ENCODE measurements around the gene SYT17.
A peak's percentile ranks its signal among the peaks of the same experiment; 100 is the strongest.

The SYT17 gene

GRCh38 chr16:19308392-19308791, 140.4 kb downstream of the SYT17 start:
- DNase-seq = no peak

DNA sequence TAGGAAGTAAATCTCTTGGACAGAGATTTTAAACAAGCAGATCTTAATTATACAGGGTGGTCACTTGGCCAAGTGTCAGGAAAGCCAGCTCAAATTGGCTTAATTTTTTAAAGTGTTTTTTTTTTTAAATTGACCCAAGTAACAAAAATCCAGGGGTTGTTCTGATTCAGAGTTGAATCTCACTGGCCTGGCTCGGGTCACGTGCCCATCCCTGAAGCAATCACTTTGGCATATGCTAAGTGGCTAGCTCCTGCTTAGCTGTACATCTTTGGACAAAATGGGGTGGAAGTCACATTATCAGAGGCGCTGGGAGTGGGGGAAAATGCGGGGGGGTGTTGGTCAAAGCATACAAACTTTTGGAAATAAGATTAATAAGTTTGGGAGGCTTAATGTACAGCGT, 141.1 kb downstream of the SYT17 start:
- no peak for DNase-seq

GRCh38 chr16:19314718-19315425, 146.8 kb downstream of the SYT17 start:
- DNase-seq = no peak

- peak; percentile 34 for DNase-seq
Observed at GRCh38 chr16:19315889-19316433, 147.9 kb downstream of the SYT17 start.

GRCh38 chr16:19316846-19317245, 148.8 kb downstream of the SYT17 start:
- DNase-seq = peak; percentile 98

All from NCI-H69 (cell line).